Endothelial cell of hepatic sinusoid (primary cell): ENCODE results near the gene KRTAP6-3.

ENCODE experiments used
- in situ Hi-C: cut with HindIII; loops from 2 replicates; pipeline ENCODE4 v1.10.0; 2017; ENCODE audit warnings: low sequenced_read_pairs

The KRTAP6-3 gene

GRCh38 chr21:30592140-30592539, at the start of gene KRTAP6-3:
KRTAP6-3 (plus strand) TSS chr21:30592440; CDS start chr21:30592446, 6 bp downstream.
- in situ Hi-C loops: no loop called here

GRCh38 chr21:30552782-30553181, 39.5 kb upstream of the KRTAP6-3 start:
- in situ Hi-C loops: no loop called here

GRCh38 chr21:30555095-30555494, 37.1 kb upstream of the KRTAP6-3 start:
- in situ Hi-C loops: no loop called here

- in situ Hi-C loops: no loop called here
Observed at GRCh38 chr21:30561264-30561895, 30.9 kb upstream of the KRTAP6-3 start, which contains the start of gene KRTAP19-7. KRTAP19-7 (minus strand) TSS chr21:30561314; CDS start chr21:30561289, 25 bp downstream.

- in situ Hi-C loops: no loop called here
Observed at GRCh38 chr21:30561957-30562356, 30.3 kb upstream of the KRTAP6-3 start.

GRCh38 chr21:30563072-30563471, 29.2 kb upstream of the KRTAP6-3 start:
- in situ Hi-C loops: no loop called here

GRCh38 chr21:30563630-30564029, 28.6 kb upstream of the KRTAP6-3 start:
- in situ Hi-C loops: no loop called here

GRCh38 chr21:30567617-30568016, 24.6 kb upstream of the KRTAP6-3 start:
- in situ Hi-C loops: no loop called here

- in situ Hi-C loops: no loop called here
Observed at GRCh38 chr21:30577766-30578165, 14.5 kb upstream of the KRTAP6-3 start.

GRCh38 chr21:30579346-30579745, 12.9 kb upstream of the KRTAP6-3 start:
- in situ Hi-C loops: no loop called here

GRCh38 chr21:30580132-30580531, 12.1 kb upstream of the KRTAP6-3 start:
- in situ Hi-C loops: no loop called here

- in situ Hi-C loops: no loop called here
Observed at GRCh38 chr21:30582870-30583269, 9.4 kb upstream of the KRTAP6-3 start.

GRCh38 chr21:30590297-30590696, 1.9 kb upstream of the KRTAP6-3 start, which contains the start of gene KRTAP22-2:
KRTAP22-2 (minus strand) TSS chr21:30590397.
- in situ Hi-C loops: no loop called here

- in situ Hi-C loops: no loop called here
Observed at GRCh38 chr21:30598802-30599201, 6.6 kb downstream of the KRTAP6-3 start, which contains the start of gene KRTAP6-2. KRTAP6-2 (minus strand) TSS chr21:30598902; CDS start chr21:30598874, 28 bp downstream.

- in situ Hi-C loops: no loop called here
Observed at GRCh38 chr21:30600787-30601186, 8.5 kb downstream of the KRTAP6-3 start, which contains the start of gene KRTAP22-1. KRTAP22-1 (plus strand) TSS chr21:30601087.

GRCh38 chr21:30605968-30606367, 13.7 kb downstream of the KRTAP6-3 start:
- in situ Hi-C loops: no loop called here

- in situ Hi-C loops: no loop called here
Observed at GRCh38 chr21:30612132-30612531, 19.9 kb downstream of the KRTAP6-3 start.

GRCh38 chr21:30613836-30614235, 21.6 kb downstream of the KRTAP6-3 start, which contains the start of gene KRTAP6-1:
KRTAP6-1 (minus strand) TSS chr21:30613930; CDS start chr21:30613904, 26 bp downstream.
- in situ Hi-C loops: no loop called here

GRCh38 chr21:30615199-30615598, 23.0 kb downstream of the KRTAP6-3 start:
- in situ Hi-C loops: no loop called here

- in situ Hi-C loops: no loop called here
Observed at GRCh38 chr21:30616125-30616524, 23.9 kb downstream of the KRTAP6-3 start, which contains the start of gene KRTAP20-1. KRTAP20-1 (plus strand) TSS chr21:30616425; CDS start chr21:30616455, 30 bp downstream.

- in situ Hi-C loops: no loop called here
Observed at GRCh38 chr21:30620080-30620479, 27.8 kb downstream of the KRTAP6-3 start.

- in situ Hi-C loops: no loop called here
Observed at GRCh38 chr21:30620522-30620921, 28.3 kb downstream of the KRTAP6-3 start, which contains the start of gene KRTAP20-4. KRTAP20-4 (plus strand) TSS chr21:30620627.
